Osteoblast (primary cell): ENCODE results near the gene TVP23C. TPM values are rescaled to one million over a fixed set of nuclear protein-coding genes. Genes with fewer than 3 reads are reported as not detected.
A peak's percentile ranks its signal among the peaks of the same experiment; 100 is the strongest.

Experiments used
- DNase-seq: peaks from one replicate; pipeline ENCODE4 v3.0.0; 2011; ENCODE audit warnings: low spot score, mixed read lengths; ENCODE audit not compliant: insufficient read length; ENCODE audit errors: missing footprints
- H2AFZ ChIP-seq: 2 replicates; pipeline ENCODE4 v1.6.0; 2011; ENCODE audit warnings: mild to moderate bottlenecking, low read length
- H3K27ac ChIP-seq: 2 replicates; pipeline ENCODE4 v1.5.1; 2011; ENCODE audit warnings: mild to moderate bottlenecking, low read depth, low read length, moderate library complexity
- H3K27me3 ChIP-seq: 2 replicates; pipeline ENCODE4 v1.6.0; 2012; ENCODE audit warnings: mild to moderate bottlenecking, control low read depth, inconsistent platforms, low read length, moderate library complexity; ENCODE audit not compliant: insufficient read depth
- H3K36me3 ChIP-seq: 2 replicates; pipeline ENCODE4 v1.5.1; 2011; ENCODE audit warnings: mild to moderate bottlenecking, low read length, control low read depth, moderate library complexity; ENCODE audit not compliant: insufficient read depth
- H3K4me1 ChIP-seq: 2 replicates; pipeline ENCODE4 v1.5.1; 2011; ENCODE audit warnings: mild to moderate bottlenecking, low read length, control low read depth, moderate library complexity; ENCODE audit not compliant: insufficient read depth
- H3K4me2 ChIP-seq: 2 replicates; pipeline ENCODE4 v1.6.0; 2011; ENCODE audit warnings: mild to moderate bottlenecking, low read length; ENCODE audit not compliant: insufficient read depth
- H3K4me3 ChIP-seq: fragments of 200-600 bp; sonication (generic); 3 replicates; pipeline ENCODE4 v1.5.1; 2012; ENCODE audit warnings: mild to moderate bottlenecking, low read length, inconsistent platforms; ENCODE audit not compliant: insufficient read depth
- H3K79me2 ChIP-seq: 2 replicates; pipeline ENCODE4 v1.6.0; 2012; ENCODE audit warnings: mild to moderate bottlenecking, low read length, control low read depth, inconsistent platforms; ENCODE audit not compliant: insufficient read depth
- H3K9me3 ChIP-seq: 2 replicates; pipeline ENCODE4 v1.5.1; 2011; ENCODE audit warnings: low read depth, low read length, control low read depth
- H4K20me1 ChIP-seq: 2 replicates; pipeline ENCODE4 v1.6.0; 2012; ENCODE audit warnings: mild to moderate bottlenecking, low read length, control low read depth; ENCODE audit not compliant: insufficient read depth
- total RNA-seq: library from RNA; depleted of rRNA; stranded (reverse); fragments of >200 nt; gene quantifications from 2 replicates; pipeline ENCODE4 v1.2.3, GENCODE V29; 2012
- TF ChIP-seq, protein P1 (sequence below): IDR thresholded peaks from 2 replicates; pipeline ENCODE4 v1.5.1; 2011; ENCODE audit warnings: mild to moderate bottlenecking, low read depth, low read length, moderate library complexity; ENCODE audit errors: extremely low read depth

The TVP23C gene
- total RNA-seq, 1 donor: 38.4 TPM

- H3K9me3 ChIP-seq: no peaks in the 10 kb centered on the region
- no peak for DNase-seq
- no peaks in the 10 kb centered on the region for H3K27me3 ChIP-seq
- no peak overlapping the region for H3K4me2 ChIP-seq
- no peaks in the 10 kb centered on the region for H4K20me1 ChIP-seq
- TF ChIP-seq, protein P1, sequence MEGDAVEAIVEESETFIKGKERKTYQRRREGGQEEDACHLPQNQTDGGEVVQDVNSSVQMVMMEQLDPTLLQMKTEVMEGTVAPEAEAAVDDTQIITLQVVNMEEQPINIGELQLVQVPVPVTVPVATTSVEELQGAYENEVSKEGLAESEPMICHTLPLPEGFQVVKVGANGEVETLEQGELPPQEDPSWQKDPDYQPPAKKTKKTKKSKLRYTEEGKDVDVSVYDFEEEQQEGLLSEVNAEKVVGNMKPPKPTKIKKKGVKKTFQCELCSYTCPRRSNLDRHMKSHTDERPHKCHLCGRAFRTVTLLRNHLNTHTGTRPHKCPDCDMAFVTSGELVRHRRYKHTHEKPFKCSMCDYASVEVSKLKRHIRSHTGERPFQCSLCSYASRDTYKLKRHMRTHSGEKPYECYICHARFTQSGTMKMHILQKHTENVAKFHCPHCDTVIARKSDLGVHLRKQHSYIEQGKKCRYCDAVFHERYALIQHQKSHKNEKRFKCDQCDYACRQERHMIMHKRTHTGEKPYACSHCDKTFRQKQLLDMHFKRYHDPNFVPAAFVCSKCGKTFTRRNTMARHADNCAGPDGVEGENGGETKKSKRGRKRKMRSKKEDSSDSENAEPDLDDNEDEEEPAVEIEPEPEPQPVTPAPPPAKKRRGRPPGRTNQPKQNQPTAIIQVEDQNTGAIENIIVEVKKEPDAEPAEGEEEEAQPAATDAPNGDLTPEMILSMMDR: no peak
- no peak overlapping the region for H2AFZ ChIP-seq
- H3K36me3 ChIP-seq: peaks cover 6% of the 10 kb centered on the region
- H3K27ac ChIP-seq: no peak overlapping the region
- H3K79me2 ChIP-seq: no peaks in the 10 kb centered on the region
- no peak overlapping the region for H3K4me3 ChIP-seq
- H3K4me1 ChIP-seq: peaks cover 14% of the 10 kb centered on the region
These were observed 71.1 kb downstream of the TVP23C start for GRCh38 chr17:15492186-15492585.

DNA sequence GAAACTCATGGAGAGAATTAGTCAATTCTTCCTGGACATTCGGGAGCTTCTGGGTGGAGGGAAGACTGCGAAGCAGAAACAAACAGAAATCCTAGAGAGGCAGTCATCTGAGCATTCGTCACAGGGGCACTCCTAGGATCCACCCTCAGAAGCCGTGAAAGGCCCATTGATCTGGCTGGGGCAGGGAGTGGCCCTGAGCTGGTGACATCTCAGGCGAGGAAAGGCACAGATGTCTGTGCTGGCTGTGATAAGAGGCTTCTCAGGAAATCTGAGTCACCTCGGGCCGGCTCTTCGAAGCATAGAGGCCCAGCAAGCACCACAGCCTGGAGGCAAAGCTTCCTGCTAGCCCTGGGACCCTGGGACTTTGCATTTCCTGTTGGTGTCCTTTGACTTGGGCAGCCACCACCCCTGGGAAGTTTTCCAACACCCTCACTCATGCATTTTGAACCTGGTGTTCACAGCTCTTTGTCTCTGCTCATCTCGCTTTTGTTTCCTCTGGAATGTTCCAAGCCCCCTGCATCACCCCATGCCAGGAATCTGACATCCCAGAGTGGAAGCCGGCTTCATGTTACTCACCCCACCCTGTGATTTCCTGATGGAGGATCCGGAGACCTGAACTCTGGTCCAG is 72.5 kb downstream of the TVP23C start:
- peak; percentile 87 for DNase-seq
- Histone ChIP-seq H3K27ac (peak overlapping the region; percentile 69), H3K4me3 (no peak overlapping the region), H2AFZ (peak overlapping the region; percentile 13), H3K36me3 (peaks cover 1% of the 10 kb centered on the region), H3K4me1 (peaks cover 14% of the 10 kb centered on the region), H3K27me3 (no peaks in the 10 kb centered on the region), H4K20me1 (no peaks in the 10 kb centered on the region), H3K4me2 (peak overlapping the region; percentile 44), H3K9me3 (no peaks in the 10 kb centered on the region), H3K79me2 (no peaks in the 10 kb centered on the region)
- TF ChIP-seq, protein P1: no peak

DNA sequence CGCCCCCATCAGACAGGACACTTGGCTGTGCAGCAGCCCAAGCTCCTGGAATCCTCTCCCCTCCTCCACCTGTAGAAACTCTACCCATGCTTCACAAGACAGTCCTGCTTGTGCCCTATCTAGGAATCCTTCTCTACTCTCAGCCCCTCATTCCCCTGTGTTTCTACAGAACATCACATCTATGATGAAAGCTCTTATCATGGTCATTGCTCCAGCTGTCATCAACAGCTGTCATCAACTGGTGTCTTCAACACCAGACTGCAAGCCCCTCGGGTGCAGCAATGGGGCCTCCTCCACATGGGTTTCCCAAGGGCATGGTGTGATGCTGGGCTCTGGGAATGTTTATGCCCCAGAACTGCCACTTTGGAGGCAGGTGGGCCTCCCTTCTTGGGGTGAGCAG is 74.7 kb downstream of the TVP23C start:
- Histone ChIP-seq H4K20me1 (no peaks in the 10 kb centered on the region), H3K9me3 (no peaks in the 10 kb centered on the region), H3K79me2 (no peaks in the 10 kb centered on the region), H3K27me3 (no peaks in the 10 kb centered on the region), H3K4me2 (no peak overlapping the region), H3K4me1 (peaks cover 14% of the 10 kb centered on the region), H2AFZ (no peak overlapping the region), H3K4me3 (no peak overlapping the region), H3K27ac (no peak overlapping the region), H3K36me3 (no peaks in the 10 kb centered on the region)
- no peak for DNase-seq
- TF ChIP-seq, protein P1: no peak

- TF ChIP-seq, protein P1: no peak
- no peaks in the 10 kb centered on the region for H3K4me1 ChIP-seq
- no peaks in the 10 kb centered on the region for H3K27me3 ChIP-seq
- no peaks in the 10 kb centered on the region for H3K79me2 ChIP-seq
- DNase-seq: no peak
- no peak overlapping the region for H3K4me3 ChIP-seq
- H3K27ac ChIP-seq: no peak overlapping the region
- no peaks in the 10 kb centered on the region for H3K9me3 ChIP-seq
- H3K36me3 ChIP-seq: no peaks in the 10 kb centered on the region
- H4K20me1 ChIP-seq: no peaks in the 10 kb centered on the region
- no peak overlapping the region for H2AFZ ChIP-seq
- no peak overlapping the region for H3K4me2 ChIP-seq
These were observed 78.2 kb downstream of the TVP23C start for GRCh38 chr17:15485045-15485444.
